Karpas-422 (cell line): ENCODE measurements around the gene COX7A1. TPM values are rescaled to one million over a fixed set of nuclear protein-coding genes. Genes with fewer than 3 reads are reported as not detected.

Source experiments
- DNase-seq: peaks from one replicate; pipeline ENCODE4 v3.0.0-alpha.2; 2015
- H2AFZ ChIP-seq: fragments of 200-600 bp; sonication (generic); 2 replicates; pipeline ENCODE4 v1.6.1; 2014; ENCODE audit warnings: antibody characterized with exemption, low read length, mixed read lengths
- H3K27ac ChIP-seq: fragments of 200-600 bp; sonication (generic); 2 replicates; pipeline ENCODE4 v1.5.1; 2014; ENCODE audit warnings: mild to moderate bottlenecking, low read length, moderate library complexity
- H3K27me3 ChIP-seq: fragments of 200-600 bp; sonication (generic); 2 replicates; pipeline ENCODE4 v1.6.1; 2014; ENCODE audit warnings: low read length, mixed read lengths
- H3K36me3 ChIP-seq: fragments of 200-600 bp; sonication (generic); 2 replicates; pipeline ENCODE4 v1.6.1; 2014; ENCODE audit warnings: low read length, mixed read lengths; ENCODE audit not compliant: insufficient read depth
- H3K4me1 ChIP-seq: fragments of 200-600 bp; sonication (generic); 2 replicates; pipeline ENCODE4 v1.6.1; 2014; ENCODE audit warnings: mild to moderate bottlenecking, low read length, mixed read lengths
- H3K4me2 ChIP-seq: fragments of 200-600 bp; sonication (generic); 2 replicates; pipeline ENCODE4 v1.6.1; 2014; ENCODE audit warnings: low read length, low read depth, mild to moderate bottlenecking; ENCODE audit not compliant: poor library complexity, severe bottlenecking
- H3K4me3 ChIP-seq: fragments of 200-600 bp; sonication (generic); 2 replicates; pipeline ENCODE4 v1.5.1; 2014; ENCODE audit warnings: mild to moderate bottlenecking, antibody characterized with exemption, low read length, mixed read lengths
- H3K79me2 ChIP-seq: fragments of 200-600 bp; sonication (generic); 2 replicates; pipeline ENCODE4 v1.6.1; 2014; ENCODE audit warnings: mild to moderate bottlenecking, low read length, mixed read lengths
- H3K9ac ChIP-seq: fragments of 200-600 bp; sonication (generic); 2 replicates; pipeline ENCODE4 v1.6.0; 2014; ENCODE audit warnings: low read length
- H3K9me2 ChIP-seq: fragments of 200-600 bp; sonication (generic), shearing (Covaris generic); replicated peaks from 2 replicates; pipeline ENCODE4 v1.6.0; 2014; ENCODE audit warnings: mild to moderate bottlenecking, low read length, moderate library complexity; ENCODE audit not compliant: insufficient read depth
- H3K9me3 ChIP-seq: fragments of 300-700, 200-600 bp; sonication (generic); 2 replicates; pipeline ENCODE4 v1.6.1; 2014; ENCODE audit warnings: low read length, mixed read lengths
- H4K20me1 ChIP-seq: fragments of 200-600 bp; sonication (generic); 2 replicates; pipeline ENCODE4 v1.6.1; 2014; ENCODE audit warnings: mild to moderate bottlenecking, antibody characterized with exemption, low read length, low read depth; ENCODE audit not compliant: insufficient read depth
- total RNA-seq: library from RNA; depleted of rRNA; stranded (reverse); fragments of >200 nt; shearing (Covaris generic); gene quantifications from 2 replicates; pipeline ENCODE4 v1.2.3, GENCODE V29; 2014; ENCODE audit warnings: low replicate concordance

The COX7A1 gene
- total RNA-seq, 1 experiment from 2014 or later = not detected

DNA sequence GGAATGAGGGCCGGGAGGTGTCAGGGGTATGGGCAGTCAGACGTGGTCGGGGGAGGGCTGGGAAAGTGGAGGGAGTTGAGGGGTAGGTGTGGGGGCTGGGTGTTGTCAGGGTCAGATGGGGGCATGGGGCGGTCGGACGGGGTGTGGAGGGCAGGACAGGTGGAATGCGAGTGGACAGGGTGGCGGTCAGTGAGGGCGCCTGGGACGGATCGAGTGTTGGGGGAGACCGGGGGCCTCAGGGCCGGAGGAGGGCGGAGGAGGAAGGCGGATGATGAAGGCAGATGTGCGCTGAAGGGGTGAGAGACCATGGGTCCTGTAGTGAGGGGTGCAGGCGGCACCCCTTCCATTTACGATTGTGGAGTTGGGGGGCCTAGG is 31.3 kb downstream of the COX7A1 start:
- Histone ChIP-seq H4K20me1 (no peaks in the 10 kb centered on the region), H3K27me3 (no peaks in the 10 kb centered on the region), H3K79me2 (peaks cover 16% of the 10 kb centered on the region), H3K9ac (no peak overlapping the region), H3K9me2 (no peaks in the 10 kb centered on the region), H3K27ac (no peak overlapping the region), H3K4me3 (no peak overlapping the region), H2AFZ (no peak overlapping the region), H3K9me3 (no peaks in the 10 kb centered on the region), H3K4me2 (no peak overlapping the region), H3K36me3 (peaks cover 5% of the 10 kb centered on the region; the same call in 1 of the 2 replicates), H3K4me1 (peaks cover 9% of the 10 kb centered on the region)
- no peak for DNase-seq

DNA sequence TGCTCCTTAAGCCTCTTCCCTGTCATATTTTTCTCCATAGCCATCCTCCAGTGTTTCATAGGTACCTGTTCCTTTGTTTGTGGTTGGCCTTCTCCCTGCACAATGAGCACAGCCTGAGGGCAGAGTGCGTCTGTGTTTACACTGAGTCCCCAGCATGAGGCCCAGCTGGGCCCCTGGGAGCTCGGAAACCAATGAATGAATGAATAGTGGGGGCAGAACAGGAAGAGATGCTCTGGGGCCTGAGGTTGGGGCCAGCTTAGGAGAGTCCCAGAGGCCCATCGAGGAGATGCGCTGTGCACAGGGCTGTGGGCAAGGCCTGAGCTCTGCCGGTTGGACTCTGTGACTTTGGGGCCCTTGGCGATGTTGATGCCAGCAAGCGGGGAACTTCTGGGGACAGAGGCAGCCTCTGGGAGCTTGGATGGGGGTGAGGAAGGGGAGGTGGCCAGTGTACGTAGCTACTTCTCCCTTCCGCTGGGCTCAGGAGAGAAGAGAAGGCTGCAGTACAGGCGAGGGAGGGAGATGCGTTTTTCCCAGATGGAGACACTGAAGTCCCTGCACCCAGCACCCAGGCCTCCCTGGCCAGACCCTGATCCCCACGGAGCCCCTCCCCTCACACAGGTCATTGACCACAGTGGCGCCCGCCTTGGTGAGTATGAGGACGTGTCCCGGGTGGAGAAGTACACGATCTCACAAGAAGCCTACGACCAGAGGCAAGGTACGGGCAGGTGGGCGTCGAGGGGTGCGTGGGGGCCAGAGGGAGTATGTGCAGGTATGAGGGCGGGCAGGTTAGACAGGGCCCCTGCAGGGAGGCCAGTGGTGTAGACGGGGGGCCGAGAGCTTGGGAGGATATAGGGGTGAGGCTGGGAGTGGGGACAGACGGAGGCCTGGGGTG is 31.9 kb downstream of the COX7A1 start:
- no peaks in the 10 kb centered on the region for H3K9me3 ChIP-seq
- H3K27me3 ChIP-seq = no peaks in the 10 kb centered on the region
- H3K4me2 ChIP-seq = no peak overlapping the region
- H3K79me2 ChIP-seq = peaks cover 16% of the 10 kb centered on the region
- DNase-seq = no peak
- no peaks in the 10 kb centered on the region for H4K20me1 ChIP-seq
- no peaks in the 10 kb centered on the region for H3K9me2 ChIP-seq
- peaks cover 5% of the 10 kb centered on the region; the same call in 1 of the 2 replicates for H3K36me3 ChIP-seq
- H2AFZ ChIP-seq = no peak overlapping the region
- H3K27ac ChIP-seq = no peak overlapping the region
- H3K9ac ChIP-seq = no peak overlapping the region
- no peak overlapping the region for H3K4me3 ChIP-seq
- peaks cover 10% of the 10 kb centered on the region for H3K4me1 ChIP-seq

DNA sequence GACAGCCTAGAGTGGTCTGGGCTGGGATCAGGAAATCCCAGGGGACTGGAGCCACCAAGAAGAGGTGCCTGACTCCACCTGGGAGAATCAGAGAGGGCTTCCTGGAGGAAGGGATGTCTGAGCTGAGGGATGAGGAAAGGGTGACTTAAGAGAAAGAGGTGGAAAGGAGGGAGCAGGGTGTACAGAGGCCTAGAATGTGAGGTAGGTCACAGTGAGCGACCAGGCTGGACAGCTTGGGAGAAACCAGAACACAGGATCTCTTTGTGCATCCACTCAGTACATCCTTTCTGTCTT is 36.0 kb downstream of the COX7A1 start:
- Histone ChIP-seq H2AFZ (no peak overlapping the region), H4K20me1 (peaks cover 23% of the 10 kb centered on the region; the same call in 1 of the 2 replicates), H3K4me2 (peak overlapping the region; percentile 98), H3K27me3 (no peaks in the 10 kb centered on the region), H3K4me3 (peak overlapping the region; percentile 86), H3K9ac (peak overlapping the region; percentile 79), H3K36me3 (peaks cover 9% of the 10 kb centered on the region; the same call in 1 of the 2 replicates), H3K4me1 (peaks cover 34% of the 10 kb centered on the region), H3K9me3 (no peaks in the 10 kb centered on the region), H3K9me2 (no peaks in the 10 kb centered on the region), H3K79me2 (peaks cover 25% of the 10 kb centered on the region), H3K27ac (peak overlapping the region; percentile 85; the same call in 1 of the 2 replicates)
- no peak for DNase-seq

DNA sequence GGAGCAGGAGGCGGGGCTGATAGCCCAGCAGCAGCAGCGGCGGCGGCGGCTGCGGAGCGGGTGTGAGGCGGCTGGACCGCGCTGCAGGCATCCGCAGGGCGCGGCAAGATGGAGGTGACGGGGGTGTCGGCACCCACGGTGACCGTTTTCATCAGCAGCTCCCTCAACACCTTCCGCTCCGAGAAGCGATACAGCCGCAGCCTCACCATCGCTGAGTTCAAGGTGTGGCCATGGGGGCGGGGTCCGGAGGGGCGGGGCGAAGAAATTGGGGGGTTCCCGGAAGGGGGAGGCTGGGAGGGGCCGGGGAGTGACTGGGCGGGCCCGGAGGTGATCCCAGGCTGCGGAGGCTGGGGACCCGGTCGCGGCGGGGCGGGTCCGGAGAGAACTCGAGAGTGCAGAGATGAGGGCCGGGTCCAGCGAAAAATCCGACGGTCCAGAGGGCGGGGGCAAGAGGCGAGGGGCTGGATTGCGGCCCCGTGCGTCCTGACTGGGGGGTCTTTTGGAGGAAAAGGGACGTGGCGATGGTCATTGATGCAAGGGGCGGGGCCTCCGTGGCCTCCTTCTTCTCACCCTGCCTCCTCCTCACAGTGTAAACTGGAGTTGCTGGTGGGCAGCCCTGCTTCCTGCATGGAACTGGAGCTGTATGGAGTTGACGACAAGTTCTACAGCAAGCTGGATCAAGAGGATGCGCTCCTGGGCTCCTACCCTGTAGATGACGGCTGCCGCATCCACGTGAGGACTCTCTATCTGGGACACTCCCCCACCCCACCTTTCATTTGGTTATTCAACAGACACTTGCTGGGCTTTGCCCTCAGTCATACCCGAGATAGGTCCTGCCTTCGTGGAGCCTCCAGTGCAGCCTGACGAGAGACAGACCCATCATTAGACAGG is 36.5 kb downstream of the COX7A1 start, which contains the start of gene TBCB:
TBCB (plus strand) TSS at position 16 of the 891 bp plus-strand sequence; CDS start at position 109, 93 bp downstream.
- Histone ChIP-seq H3K27ac (peak within 1 kb of the TSS; percentile 85), H3K9me2 (no peaks in the 10 kb centered on the region), H3K27me3 (no peaks in the 10 kb centered on the region), H3K4me2 (peak within 1 kb of the TSS; percentile 98), H3K4me1 (peaks cover 40% of the 10 kb centered on the region), H2AFZ (peak within 1 kb of the TSS; percentile 92; the same call in 1 of the 2 replicates), H3K36me3 (peaks cover 9% of the 10 kb centered on the region; the same call in 1 of the 2 replicates), H3K79me2 (peaks cover 25% of the 10 kb centered on the region), H3K4me3 (peak within 1 kb of the TSS; percentile 93), H4K20me1 (peaks cover 29% of the 10 kb centered on the region; the same call in 1 of the 2 replicates), H3K9me3 (no peaks in the 10 kb centered on the region), H3K9ac (peak within 1 kb of the TSS; percentile 86)
- DNase-seq = peak; percentile 81

DNA sequence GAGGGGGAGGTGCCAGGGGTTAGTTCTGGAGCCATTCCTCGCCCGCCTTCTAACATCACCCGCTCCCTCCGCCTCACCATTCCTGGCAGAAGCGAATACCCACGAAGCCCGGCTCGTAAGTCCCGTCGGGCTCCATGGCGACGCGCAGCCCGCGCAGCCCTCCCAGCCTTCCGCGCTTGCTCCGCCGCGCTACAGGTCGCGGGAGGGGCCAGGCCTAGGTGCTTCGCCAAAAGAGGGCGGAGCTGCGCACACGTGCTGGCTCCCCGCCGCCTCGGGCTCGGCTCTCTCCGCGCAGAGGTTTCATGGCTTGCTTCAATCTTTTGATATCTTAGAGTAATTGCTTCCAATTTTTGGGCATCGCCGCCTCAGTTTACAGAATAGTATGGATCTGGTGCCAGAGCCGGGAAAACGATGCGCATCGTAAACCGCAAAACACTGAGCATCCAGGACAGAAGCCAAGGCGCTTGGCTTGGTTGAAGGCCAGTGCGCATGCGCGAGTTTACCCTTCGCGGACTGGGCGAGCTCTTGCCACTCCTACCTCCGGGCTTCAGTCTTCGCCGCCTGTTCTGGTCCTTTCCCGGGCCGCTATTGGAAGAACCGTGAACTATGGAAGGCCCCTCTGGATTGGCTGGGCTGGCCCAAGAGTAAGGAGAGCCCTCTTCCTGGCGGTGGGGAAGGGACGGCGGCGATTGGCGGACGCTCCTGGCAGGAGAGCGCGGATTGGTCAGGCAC is 37.4 kb downstream of the COX7A1 start, which contains the start of gene POLR2I:
POLR2I (minus strand) TSS at position 155 of the 732 bp plus-strand sequence; CDS start at position 136, 19 bp downstream.
- peaks cover 48% of the 10 kb centered on the region for H3K4me1 ChIP-seq
- peak within 1 kb of the TSS; percentile 92; the same call in 1 of the 2 replicates for H2AFZ ChIP-seq
- peak; percentile 100 for DNase-seq
- peak within 1 kb of the TSS; percentile 86 for H3K9ac ChIP-seq
- H3K4me2 ChIP-seq = peak within 1 kb of the TSS; percentile 98
- H3K9me2 ChIP-seq = no peaks in the 10 kb centered on the region
- peak within 1 kb of the TSS; percentile 85 for H3K27ac ChIP-seq
- H3K9me3 ChIP-seq = no peaks in the 10 kb centered on the region
- H3K4me3 ChIP-seq = peak within 1 kb of the TSS; percentile 93
- peaks cover 9% of the 10 kb centered on the region; the same call in 1 of the 2 replicates for H3K36me3 ChIP-seq
- H4K20me1 ChIP-seq = peaks cover 29% of the 10 kb centered on the region; the same call in 1 of the 2 replicates
- peaks cover 25% of the 10 kb centered on the region for H3K79me2 ChIP-seq
- H3K27me3 ChIP-seq = no peaks in the 10 kb centered on the region

DNA sequence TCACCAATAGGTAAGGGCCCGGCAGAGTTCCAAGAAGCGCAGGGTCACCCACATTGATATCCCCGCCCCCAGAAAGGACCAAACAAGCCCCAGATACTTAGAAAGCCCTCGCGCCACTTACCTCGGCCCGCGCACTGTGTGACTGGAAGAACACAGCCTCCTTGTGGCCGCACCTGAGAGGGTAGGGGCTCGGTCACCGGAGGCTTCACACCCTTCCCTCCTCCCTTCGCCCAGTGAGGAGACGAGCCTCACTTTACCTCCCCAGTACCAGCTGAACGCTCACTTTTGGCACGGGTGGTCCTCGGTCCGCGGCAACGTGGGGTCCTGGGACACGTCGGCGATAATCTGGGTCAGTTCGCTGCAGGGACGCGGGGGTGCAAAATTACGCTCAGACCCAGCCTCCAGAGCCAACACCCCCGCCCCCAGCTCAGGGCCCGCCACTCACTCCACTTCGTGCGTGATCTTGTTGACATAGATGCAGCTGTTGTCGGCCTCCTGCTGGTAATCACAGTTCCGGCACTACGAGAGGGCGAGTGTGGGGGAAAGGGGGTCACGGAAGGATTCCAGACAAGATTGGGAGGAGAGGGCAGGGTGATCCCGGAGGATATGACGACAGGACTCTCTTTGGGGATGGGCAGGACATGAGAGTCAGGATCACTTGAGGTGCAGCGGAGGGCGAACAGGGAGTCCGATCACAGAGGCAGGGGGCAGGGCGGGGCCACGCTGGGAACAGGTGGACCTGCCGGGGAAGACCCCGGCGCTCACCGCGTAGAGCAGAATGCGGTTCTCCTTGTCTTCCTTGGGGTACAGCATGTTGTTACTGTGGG is 38.1 kb downstream of the COX7A1 start:
- no peaks in the 10 kb centered on the region for H3K9me3 ChIP-seq
- peaks cover 29% of the 10 kb centered on the region; the same call in 1 of the 2 replicates for H4K20me1 ChIP-seq
- peaks cover 9% of the 10 kb centered on the region; the same call in 1 of the 2 replicates for H3K36me3 ChIP-seq
- H3K79me2 ChIP-seq = peaks cover 25% of the 10 kb centered on the region
- H3K9me2 ChIP-seq = no peaks in the 10 kb centered on the region
- H3K4me3 ChIP-seq = peak overlapping the region; percentile 93
- H3K4me2 ChIP-seq = peak overlapping the region; percentile 98
- H2AFZ ChIP-seq = peak overlapping the region; percentile 44; the same call in 1 of the 2 replicates
- H3K27me3 ChIP-seq = no peaks in the 10 kb centered on the region
- DNase-seq = peak; percentile 73
- peak overlapping the region; percentile 86 for H3K9ac ChIP-seq
- H3K4me1 ChIP-seq = peaks cover 56% of the 10 kb centered on the region
- peak overlapping the region; percentile 85 for H3K27ac ChIP-seq

DNA sequence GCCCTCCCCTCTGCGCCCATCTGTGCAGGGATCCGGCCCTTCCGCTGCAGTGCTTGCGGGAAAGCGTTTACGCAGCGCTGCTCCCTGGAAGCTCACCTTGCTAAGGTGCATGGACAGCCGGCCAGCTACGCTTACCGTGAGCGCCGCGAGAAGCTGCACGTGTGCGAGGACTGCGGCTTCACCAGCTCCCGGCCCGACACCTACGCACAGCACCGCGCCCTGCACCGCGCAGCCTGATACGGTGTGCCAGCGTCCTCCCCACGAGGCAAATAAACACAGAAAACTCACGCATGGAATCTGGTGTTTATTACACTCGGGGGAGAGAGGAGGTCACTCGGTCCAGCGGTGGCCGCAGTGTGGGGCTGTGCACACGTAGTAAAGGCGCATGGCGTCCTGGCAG is 38.8 kb downstream of the COX7A1 start:
- Histone ChIP-seq H3K9ac (peak overlapping the region; percentile 86), H3K27ac (no peak overlapping the region)

More for the DNA sequence above, 38.8 kb downstream of the COX7A1 start:
- H3K4me3 ChIP-seq = peak overlapping the region; percentile 93
- DNase-seq = no peak
- peaks cover 32% of the 10 kb centered on the region; the same call in 1 of the 2 replicates for H4K20me1 ChIP-seq
- H3K4me1 ChIP-seq = peaks cover 60% of the 10 kb centered on the region
- no peaks in the 10 kb centered on the region for H3K9me2 ChIP-seq
- H2AFZ ChIP-seq = no peak overlapping the region
- H3K4me2 ChIP-seq = peak overlapping the region; percentile 98
- H3K36me3 ChIP-seq = peaks cover 9% of the 10 kb centered on the region; the same call in 1 of the 2 replicates
- H3K27me3 ChIP-seq = no peaks in the 10 kb centered on the region
- H3K9me3 ChIP-seq = no peaks in the 10 kb centered on the region
- H3K79me2 ChIP-seq = peaks cover 25% of the 10 kb centered on the region
